WTC11 (cell line): Measurements from ENCODE around the gene OGFOD3. TPM values are rescaled to one million over a fixed set of nuclear protein-coding genes. Genes with fewer than 3 reads are reported as not detected.

Experiments used
- SMAD3 ChIP-seq: sonication (generic); formaldehyde crosslinking; IDR thresholded peaks from 2 replicates; pipeline ENCODE4 v1.8.0; 2022; ENCODE audit warnings: missing genetic modification reagents, mild to moderate bottlenecking, borderline replicate concordance
- ZNF317 ChIP-seq: sonication (generic); formaldehyde crosslinking; IDR thresholded peaks from 2 replicates; pipeline ENCODE4 v1.8.1; 2023; ENCODE audit warnings: low read depth, mild to moderate bottlenecking, moderate library complexity, missing genetic modification reagents, borderline replicate concordance
- total RNA-seq: library from RNA; stranded (reverse); gene quantifications from 3 replicates; pipeline ENCODE4 v1.2.3, GENCODE V29; 2021
- TF ChIP-seq, protein P1 (sequence below): sonication (generic); formaldehyde crosslinking; IDR thresholded peaks from 2 replicates; pipeline ENCODE4 v1.8.1; 2023; ENCODE audit warnings: mild to moderate bottlenecking, missing genetic modification reagents, borderline replicate concordance
- TF ChIP-seq, protein P2 (sequence below): sonication (generic); formaldehyde crosslinking; IDR thresholded peaks from 2 replicates; pipeline ENCODE4 v1.8.0; 2023; ENCODE audit warnings: missing genetic modification reagents

Gene OGFOD3
- total RNA-seq, 1 experiment from 2014 or later = 20.4 TPM

DNA sequence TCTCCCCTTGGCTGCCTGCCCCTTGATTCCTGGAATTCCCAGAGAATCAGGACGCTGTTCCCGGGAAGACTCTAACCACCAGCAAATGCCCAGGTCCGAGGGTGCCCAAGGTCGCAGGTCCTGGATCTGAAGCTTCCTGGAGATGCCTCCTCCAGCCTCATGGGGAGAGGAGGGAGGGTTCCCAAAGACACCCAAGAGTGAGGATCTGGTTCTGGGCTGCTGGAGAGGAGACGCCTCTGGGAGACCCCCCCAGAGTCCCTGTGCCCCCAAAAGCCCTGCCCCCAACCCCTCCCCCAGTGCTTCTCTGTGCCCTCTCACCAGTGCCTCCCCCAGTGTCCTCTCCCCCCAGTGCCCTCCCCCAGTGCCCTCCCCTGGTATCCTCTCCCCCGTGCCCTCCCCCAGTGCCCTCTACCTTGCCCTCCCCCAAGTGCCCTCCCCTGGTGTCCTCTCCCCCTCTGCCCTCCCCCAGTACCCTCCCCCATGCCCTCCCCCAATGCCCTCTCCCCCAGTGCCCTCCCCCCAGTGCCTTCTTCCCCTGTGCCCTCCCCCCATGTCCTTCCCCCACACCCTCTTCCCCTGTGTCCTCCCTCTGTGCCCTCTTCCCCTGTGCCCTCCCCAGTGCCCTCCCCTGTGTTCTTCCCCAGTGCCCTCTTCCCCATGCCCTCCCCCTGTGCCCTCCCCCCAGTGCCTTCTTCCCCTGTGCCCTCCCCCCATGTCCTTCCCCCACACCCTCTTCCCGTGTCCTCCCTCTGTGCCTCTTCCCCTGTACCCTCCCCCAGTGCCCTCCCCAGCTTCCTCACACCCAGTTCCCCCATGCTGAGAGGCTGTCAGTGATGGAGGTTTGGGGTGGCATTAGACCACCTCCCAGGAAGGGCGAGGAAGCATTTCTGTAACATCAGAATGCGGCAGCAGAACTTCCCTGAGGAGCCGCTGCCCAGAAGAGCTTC lies 78.5 kb downstream of the OGFOD3 start (continued):
- TF ChIP-seq, protein P1, sequence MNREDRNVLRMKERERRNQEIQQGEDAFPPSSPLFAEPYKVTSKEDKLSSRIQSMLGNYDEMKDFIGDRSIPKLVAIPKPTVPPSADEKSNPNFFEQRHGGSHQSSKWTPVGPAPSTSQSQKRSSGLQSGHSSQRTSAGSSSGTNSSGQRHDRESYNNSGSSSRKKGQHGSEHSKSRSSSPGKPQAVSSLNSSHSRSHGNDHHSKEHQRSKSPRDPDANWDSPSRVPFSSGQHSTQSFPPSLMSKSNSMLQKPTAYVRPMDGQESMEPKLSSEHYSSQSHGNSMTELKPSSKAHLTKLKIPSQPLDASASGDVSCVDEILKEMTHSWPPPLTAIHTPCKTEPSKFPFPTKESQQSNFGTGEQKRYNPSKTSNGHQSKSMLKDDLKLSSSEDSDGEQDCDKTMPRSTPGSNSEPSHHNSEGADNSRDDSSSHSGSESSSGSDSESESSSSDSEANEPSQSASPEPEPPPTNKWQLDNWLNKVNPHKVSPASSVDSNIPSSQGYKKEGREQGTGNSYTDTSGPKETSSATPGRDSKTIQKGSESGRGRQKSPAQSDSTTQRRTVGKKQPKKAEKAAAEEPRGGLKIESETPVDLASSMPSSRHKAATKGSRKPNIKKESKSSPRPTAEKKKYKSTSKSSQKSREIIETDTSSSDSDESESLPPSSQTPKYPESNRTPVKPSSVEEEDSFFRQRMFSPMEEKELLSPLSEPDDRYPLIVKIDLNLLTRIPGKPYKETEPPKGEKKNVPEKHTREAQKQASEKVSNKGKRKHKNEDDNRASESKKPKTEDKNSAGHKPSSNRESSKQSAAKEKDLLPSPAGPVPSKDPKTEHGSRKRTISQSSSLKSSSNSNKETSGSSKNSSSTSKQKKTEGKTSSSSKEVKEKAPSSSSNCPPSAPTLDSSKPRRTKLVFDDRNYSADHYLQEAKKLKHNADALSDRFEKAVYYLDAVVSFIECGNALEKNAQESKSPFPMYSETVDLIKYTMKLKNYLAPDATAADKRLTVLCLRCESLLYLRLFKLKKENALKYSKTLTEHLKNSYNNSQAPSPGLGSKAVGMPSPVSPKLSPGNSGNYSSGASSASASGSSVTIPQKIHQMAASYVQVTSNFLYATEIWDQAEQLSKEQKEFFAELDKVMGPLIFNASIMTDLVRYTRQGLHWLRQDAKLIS (CRISPR knock-in tag) = no peak
- TF ChIP-seq SMAD3 = no peak
- TF ChIP-seq, protein P2, sequence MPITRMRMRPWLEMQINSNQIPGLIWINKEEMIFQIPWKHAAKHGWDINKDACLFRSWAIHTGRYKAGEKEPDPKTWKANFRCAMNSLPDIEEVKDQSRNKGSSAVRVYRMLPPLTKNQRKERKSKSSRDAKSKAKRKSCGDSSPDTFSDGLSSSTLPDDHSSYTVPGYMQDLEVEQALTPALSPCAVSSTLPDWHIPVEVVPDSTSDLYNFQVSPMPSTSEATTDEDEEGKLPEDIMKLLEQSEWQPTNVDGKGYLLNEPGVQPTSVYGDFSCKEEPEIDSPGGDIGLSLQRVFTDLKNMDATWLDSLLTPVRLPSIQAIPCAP (CRISPR knock-in tag) = no peak
- TF ChIP-seq ZNF317 (CRISPR knock-in tag) = no peak

Other genes with a start within 250 kb of the OGFOD3 start
- gene CCDC57, start 205.7 kb downstream of the OGFOD3 start, total RNA-seq = 15.1 to 20.0 TPM (median 16.9 TPM) in 3 replicates
- gene SLC16A3, start 189.5 kb downstream of the OGFOD3 start, total RNA-seq = 28.7 to 65.3 TPM (median 58.5 TPM) in 3 replicates
- 101 to 111 TPM (median 107 TPM) in 3 replicates for gene CSNK1D, start 144.9 kb downstream of the OGFOD3 start, total RNA-seq
- gene CD7, start 101.0 kb downstream of the OGFOD3 start, total RNA-seq = 0.74 to 1.3 TPM (median 0.92 TPM) in 3 replicates
- gene SECTM1, start 84.8 kb downstream of the OGFOD3 start, total RNA-seq = 0.14 to 0.57 TPM (median 0.22 TPM) in 3 replicates
- gene TEX19, start 59.3 kb downstream of the OGFOD3 start, total RNA-seq = 0.89 to 1.4 TPM (median 1.4 TPM) in 3 replicates
- 0.46 to 0.76 TPM (median 0.53 TPM) in 3 replicates for gene UTS2R, start 46.8 kb downstream of the OGFOD3 start, total RNA-seq
- gene HEXD, start 239 bp downstream of the OGFOD3 start, total RNA-seq = 36.0 to 40.0 TPM (median 37.1 TPM) in 3 replicates
- gene CYBC1, start 32.2 kb upstream of the OGFOD3 start, total RNA-seq = 61.5 to 71.7 TPM (median 65.5 TPM) in 3 replicates
- gene NARF, start 40.2 kb upstream of the OGFOD3 start, total RNA-seq = 96.7 to 125 TPM (median 117 TPM) in 3 replicates
- 57.7 to 65.7 TPM (median 62.7 TPM) in 3 replicates for gene FOXK2, start 101.1 kb upstream of the OGFOD3 start, total RNA-seq
- gene WDR45B, start 229.9 kb upstream of the OGFOD3 start, total RNA-seq = 87.1 to 96.5 TPM (median 89.1 TPM) in 3 replicates